SKM-1 treated with dmso at 0.1 percent for 144 hours (cell line): ENCODE results near the gene AMHR2.

ENCODE experiments used
- DNase-seq: peaks from one replicate; lab custom pipeline; 2025; ENCODE audit not compliant: unreplicated experiment; lab: John Stamatoyannopoulos, UW

AMHR2 gene

GRCh38 chr12:53452159-53453077 is 28.8 kb downstream of the AMHR2 start:
- DNase-seq: no peak

GRCh38 chr12:53453953-53454640 is 30.4 kb downstream of the AMHR2 start:
- no peak for DNase-seq

- DNase-seq: no peak
Observed at GRCh38 chr12:53454707-53455106, 31.1 kb downstream of the AMHR2 start.

- no peak for DNase-seq
Observed at GRCh38 chr12:53456654-53457366, 33.2 kb downstream of the AMHR2 start.

- DNase-seq: no peak
Observed at GRCh38 chr12:53459097-53459496, 35.4 kb downstream of the AMHR2 start.

GRCh38 chr12:53461059-53461458 is 37.4 kb downstream of the AMHR2 start:
- DNase-seq: no peak

- DNase-seq: no peak
Observed at GRCh38 chr12:53461591-53461990, 37.9 kb downstream of the AMHR2 start.

GRCh38 chr12:53462935-53463334 is 39.3 kb downstream of the AMHR2 start:
- DNase-seq: no peak

GRCh38 chr12:53463802-53464560 is 40.3 kb downstream of the AMHR2 start:
- DNase-seq: no peak

- no peak for DNase-seq
Observed at GRCh38 chr12:53464685-53465418, 41.2 kb downstream of the AMHR2 start.

GRCh38 chr12:53465679-53466078 is 42.0 kb downstream of the AMHR2 start:
- DNase-seq: no peak

GRCh38 chr12:53466640-53467039 is 43.0 kb downstream of the AMHR2 start:
- DNase-seq: no peak

GRCh38 chr12:53467082-53467481 is 43.4 kb downstream of the AMHR2 start:
- DNase-seq: no peak

- no peak for DNase-seq
Observed at GRCh38 chr12:53467880-53468279, 44.2 kb downstream of the AMHR2 start.

GRCh38 chr12:53468282-53468681 is 44.6 kb downstream of the AMHR2 start:
- DNase-seq: no peak

GRCh38 chr12:53472056-53472582 is 48.5 kb downstream of the AMHR2 start:
- no peak for DNase-seq

GRCh38 chr12:53474077-53474476 is 50.4 kb downstream of the AMHR2 start:
- no peak for DNase-seq

- DNase-seq: no peak
Observed at GRCh38 chr12:53474819-53475218, 51.2 kb downstream of the AMHR2 start.

GRCh38 chr12:53476769-53477209 is 53.1 kb downstream of the AMHR2 start:
- no peak for DNase-seq

- no peak for DNase-seq
Observed at GRCh38 chr12:53478865-53479264, 55.2 kb downstream of the AMHR2 start.
